Stimulated activated naive CD8-positive, alpha-beta T cell treated with anti-CD3 and anti-CD28 coated beads, Interleukin-15, Interleukin-2, amounts not matched to agents 100 U/mL and 50 U/mL, for 24 hours (primary cell): ENCODE results near the gene ELOVL4.
A peak's percentile ranks its signal among the peaks of the same experiment; 100 is the strongest.

Experiments used
- ATAC-seq: fragments of 150-1000 bp; cut with Tn5 transposase; one replicate; pipeline ENCODE4 v1.10.0; 2021
- DNase-seq: peaks from one replicate; pipeline ENCODE4 v3.0.0; 2021

Gene ELOVL4

DNA sequence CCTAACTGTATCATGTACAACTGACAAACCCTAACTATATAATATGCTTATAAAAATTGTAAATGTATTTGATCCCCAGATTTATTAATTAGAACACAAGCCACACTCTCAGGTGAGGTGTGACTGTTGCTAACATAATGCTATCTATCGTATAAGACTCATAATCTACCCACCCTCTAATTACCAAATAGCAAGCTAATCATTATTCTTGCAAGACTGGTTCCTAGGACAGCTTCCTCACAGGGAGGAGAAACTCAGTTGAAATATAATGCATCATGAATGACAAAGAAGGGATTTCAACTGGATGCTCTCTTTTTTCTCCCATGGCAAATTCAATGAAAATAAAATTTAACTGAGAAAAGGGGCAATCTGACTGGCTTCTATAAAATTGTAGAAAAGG lies 35.4 kb downstream of the ELOVL4 start:
- DNase-seq = no peak
- ATAC-seq = no peak

DNA sequence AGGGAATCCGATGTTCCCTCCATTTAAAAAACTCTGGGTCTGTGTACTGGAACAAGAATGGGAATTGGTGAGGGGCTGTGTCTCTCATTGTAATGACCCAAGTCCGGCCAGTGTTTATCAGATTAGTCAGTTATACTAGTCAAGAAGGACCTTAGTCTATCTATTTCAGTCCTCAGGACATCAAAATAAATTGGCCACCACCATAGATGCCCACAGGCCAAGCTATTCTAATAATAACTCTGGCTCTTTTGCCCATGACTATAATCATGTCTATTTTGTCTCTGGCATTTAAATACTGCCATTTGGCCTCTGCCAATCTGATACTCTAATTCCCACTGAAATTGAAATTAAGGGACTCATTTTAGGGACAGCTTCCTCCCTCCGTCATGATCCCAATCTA lies 37.8 kb downstream of the ELOVL4 start:
- DNase-seq (no peak), ATAC-seq (no peak)

DNA sequence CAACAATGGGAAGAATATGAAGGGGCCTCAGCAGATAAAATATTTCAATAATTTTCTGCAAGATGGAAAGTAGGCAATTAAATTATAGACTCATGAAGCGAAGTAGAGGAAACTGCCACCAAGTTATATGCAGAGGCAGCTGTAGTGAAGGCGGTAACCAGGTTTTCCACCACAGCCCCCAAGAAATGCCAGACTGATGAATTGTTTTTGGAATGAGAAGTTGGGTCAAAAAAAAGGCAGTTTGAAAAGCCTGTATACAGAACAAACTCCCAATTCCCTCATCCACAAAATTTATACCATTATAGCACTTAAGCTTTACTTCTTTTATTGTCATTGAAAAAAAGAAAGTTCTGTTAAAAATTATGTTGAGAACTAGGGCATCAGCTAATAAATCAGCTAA lies 45.3 kb downstream of the ELOVL4 start:
- DNase-seq = no peak
- no peak for ATAC-seq

DNA sequence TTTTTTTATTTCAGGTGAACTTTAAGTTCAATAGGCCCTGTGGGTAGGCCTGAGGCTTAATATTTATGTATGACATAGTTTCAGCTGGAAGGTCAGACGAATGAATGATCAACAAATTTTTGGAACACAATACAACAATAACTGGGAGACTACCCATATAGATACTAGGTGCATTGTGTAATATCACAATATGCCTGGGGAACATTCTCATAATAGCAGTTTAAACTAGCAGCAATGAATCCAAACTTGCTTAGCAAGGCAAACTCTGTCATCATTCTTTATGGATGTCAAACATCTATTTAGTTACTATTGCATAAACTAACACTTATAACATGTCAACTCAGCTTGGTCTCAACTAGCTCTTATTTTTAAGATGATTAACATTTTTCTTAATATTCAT lies 49.3 kb downstream of the ELOVL4 start:
- ATAC-seq (no peak), DNase-seq (no peak)

DNA sequence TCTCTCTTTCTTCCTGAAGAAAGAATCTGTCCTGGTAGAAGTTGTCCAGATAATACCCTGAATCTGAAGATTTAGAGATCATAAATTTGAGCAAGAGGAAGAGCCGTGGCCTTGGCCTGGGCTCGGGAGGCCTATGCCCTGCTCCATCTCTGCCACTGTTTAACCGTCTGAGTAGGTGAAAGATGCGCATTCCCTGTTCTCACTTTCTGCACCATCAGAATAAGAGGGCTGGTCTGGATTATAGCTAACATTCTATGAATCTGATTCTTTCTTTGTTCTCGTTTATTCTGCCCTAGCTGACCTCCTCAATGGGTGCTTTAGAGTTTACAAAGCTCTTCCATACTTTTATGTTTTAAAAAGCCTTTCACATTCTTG lies 51.3 kb downstream of the ELOVL4 start:
- ATAC-seq (no peak), DNase-seq (no peak)

DNA sequence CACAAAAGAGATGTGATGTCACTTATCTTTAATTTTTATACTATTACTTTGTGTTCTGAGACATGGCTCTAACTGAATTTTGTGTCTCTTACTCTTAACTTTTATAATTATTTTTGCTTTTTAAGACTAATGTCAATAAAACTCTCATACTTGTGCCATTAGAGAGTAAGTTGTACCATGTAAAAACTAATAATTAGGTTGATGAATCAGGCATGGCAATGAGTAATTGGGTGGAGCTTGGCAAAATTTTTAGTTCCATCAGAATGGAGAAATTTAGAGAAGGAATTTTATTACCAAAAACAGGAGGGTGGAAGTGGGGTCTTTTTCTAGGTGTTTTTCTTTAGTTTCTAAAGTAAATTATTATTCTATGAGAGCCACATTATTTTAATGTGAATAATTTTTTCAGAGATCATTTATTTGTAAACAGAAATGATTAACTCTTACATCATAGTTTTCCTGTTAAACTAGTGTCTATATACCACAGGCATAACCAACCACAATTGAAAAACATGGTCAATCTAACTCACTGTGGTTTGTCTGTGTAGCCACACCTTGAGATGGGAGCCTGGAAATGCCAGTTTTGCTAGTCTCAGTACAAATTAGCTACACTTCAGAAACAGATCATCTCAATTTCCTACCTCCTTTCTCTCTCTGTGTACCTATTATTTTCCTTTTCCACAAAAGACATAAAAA lies 51.8 kb downstream of the ELOVL4 start:
- ATAC-seq (no peak), DNase-seq (no peak)

DNA sequence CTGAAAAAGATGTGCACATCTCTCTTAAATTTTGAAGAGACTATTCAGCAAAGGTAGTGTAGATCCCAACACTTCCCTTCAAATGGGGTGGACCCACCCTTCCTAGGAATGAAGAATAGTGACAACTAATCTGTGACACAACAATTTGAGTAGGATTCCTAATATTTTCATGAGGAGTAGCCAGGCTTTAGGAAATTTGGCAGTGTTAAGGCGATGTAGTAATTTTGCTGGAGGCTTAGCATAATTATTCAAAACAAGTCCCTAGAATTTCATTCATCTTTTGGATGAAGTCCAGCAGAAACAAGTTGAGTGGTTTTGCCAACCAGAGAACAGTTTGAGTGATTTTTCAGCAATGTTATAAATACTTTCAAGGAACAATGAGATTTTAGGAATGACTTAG lies 52.4 kb downstream of the ELOVL4 start:
- DNase-seq = no peak
- no peak for ATAC-seq

DNA sequence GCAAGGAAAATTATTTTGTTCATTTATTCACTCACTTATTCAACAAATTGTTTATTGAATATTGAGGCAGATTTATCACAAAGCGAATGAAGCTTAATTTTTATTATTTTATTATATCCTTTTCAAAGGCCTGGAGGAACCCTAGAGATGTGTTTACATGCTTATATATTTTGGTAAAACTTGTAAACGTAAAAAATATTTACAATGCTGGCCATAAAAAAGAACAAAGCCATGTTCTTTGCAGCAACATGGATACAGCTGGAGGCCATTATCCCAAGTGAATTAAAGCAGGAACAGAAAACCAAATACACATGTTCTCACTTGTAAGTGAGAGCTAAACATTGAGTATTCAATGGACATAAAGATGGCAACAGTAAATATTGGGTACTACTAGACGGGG lies 58.8 kb downstream of the ELOVL4 start:
- ATAC-seq = no peak

DNA sequence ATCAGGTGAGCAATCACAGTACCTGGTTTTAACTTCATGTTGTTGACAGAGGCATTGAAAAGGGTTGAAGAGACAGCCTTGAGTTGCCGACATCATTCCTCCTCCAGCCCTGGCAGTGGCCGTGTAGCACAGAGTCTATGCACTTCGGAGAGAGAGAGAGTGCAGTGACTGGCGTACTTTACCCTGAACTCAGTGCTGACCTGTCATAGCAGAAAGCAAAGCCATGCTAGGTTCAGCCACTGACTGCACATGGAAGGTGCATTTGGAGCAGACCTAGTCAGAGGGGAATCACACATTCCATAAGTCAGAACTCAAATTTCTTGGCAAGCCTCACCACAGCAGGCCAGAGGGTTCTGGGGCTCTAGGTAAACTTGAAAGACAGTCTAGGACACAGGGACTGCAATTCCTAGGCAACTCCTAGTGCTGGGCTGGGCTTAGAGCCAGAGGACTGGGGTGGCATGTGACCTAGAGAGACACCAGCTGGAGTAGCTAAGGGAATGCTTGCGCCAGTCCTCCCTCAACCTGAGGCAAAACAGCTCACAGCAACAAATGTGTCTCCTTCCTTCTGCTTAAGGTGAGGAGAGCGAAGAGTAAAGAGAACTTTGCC lies 69.1 kb downstream of the ELOVL4 start:
- ATAC-seq (no peak), DNase-seq (no peak)

More for the DNA sequence above, 58.8 kb downstream of the ELOVL4 start:
- no peak for DNase-seq

DNA sequence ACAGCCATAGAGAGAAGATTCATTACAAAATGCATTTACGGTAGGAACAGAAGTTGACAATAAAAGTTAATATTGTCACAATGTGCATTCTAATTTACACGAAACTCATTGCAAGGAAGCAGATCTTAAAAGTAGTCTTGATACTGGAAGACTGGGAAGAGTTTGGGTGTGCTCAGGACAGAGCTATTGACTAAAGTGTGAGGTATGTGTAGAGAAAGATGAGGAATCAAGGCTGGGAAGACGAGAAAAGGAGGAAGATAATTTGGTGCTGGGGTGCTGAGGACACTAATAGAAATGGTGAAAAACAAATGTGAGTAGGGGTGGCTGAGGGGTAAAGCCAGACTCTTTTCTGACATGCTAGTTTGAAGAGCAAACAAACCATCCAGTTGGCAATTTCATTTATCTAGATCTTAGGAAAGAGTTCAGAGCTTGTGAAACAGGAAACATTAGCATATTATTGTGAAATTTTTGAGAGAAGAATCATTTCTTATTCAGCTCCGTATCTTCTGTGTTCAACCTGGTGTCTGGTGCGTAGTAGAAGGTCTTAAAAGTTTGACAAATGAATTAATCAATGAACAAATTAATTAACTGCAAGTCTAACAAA lies 72.7 kb downstream of the ELOVL4 start:
- ATAC-seq (no peak), DNase-seq (no peak)

DNA sequence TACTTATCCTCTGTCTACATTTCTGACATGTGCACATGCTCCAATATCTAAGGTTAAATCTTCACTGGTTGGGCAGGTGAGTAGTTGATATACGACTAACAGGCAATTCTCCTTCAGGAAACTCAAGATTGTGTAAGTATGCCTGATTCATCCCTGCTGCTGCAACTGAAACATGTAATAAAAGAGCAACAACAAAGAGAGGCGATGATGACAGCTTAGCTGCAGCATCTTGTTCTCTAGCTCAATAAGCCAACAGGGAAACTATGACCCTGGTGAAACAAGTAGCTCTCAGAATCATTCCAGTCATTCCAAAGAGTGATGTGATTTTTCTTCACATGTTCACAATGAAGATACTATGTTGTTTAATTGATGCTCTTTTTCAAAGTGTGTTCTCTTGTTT lies 74.4 kb downstream of the ELOVL4 start:
- DNase-seq = no peak
- ATAC-seq = no peak

DNA sequence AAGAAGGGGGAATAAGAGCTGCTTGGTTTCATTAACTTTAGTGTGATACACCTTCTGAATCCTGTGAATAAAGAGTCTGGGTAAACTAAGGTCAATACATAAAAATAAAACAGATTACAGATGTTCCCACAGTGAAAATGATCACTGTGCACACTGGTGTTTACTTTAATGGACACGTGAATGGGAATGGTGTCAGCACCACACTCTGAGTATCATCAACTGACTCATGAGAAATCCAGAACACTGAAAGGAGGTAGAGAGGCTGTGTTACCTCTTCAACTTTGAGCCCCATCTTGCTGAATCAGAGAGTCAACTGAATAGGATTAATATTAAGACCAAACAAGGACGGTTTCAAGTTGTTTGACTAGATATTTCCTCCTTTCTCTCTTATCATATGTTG lies 75.0 kb downstream of the ELOVL4 start:
- DNase-seq (no peak), ATAC-seq (no peak)

DNA sequence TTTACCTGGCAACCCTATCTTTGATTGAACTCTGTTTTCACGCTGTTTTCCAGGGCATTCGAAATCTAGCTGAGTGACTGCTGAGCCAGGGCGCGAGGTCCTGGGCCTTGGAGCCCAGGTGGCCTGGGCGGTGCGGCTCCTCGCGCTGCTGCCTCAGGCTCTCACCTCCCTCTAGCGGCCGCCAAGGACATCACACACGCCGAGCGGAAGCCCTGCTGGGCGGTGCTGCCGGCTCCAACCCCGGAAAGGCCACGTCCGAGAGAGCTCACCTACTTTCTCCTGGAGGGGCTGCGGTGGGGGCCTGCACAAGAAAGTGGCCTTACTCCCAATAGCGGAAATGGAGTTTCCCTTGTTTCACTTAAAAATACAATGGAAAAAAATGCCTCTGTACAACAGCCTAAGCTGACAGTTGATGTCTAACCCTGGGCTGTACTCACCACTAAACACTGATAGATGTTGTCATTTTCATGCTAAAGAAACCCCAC lies 77.7 kb downstream of the ELOVL4 start:
- ATAC-seq (peak; percentile 100), DNase-seq (peak; percentile 85)

DNA sequence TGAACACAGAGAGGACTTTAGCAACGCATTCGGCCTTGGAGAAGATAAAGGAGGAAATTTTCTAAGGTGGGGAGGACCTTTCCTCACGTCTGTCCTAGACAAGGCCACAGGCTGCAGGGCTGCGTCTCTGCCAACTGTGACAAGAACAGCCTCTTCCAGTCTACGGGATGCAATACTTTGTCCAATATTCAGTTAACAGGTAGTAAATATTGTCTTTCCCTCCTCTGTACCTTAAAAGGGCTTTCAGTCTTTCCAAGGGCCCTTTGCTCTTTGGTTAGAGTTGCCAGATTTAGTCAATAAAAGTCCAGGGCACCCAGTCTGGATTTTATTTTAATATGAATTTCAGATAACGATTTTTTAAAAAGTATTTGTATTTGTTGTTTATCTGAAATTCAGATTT lies 78.2 kb downstream of the ELOVL4 start:
- ATAC-seq (no peak), DNase-seq (no peak)

DNA sequence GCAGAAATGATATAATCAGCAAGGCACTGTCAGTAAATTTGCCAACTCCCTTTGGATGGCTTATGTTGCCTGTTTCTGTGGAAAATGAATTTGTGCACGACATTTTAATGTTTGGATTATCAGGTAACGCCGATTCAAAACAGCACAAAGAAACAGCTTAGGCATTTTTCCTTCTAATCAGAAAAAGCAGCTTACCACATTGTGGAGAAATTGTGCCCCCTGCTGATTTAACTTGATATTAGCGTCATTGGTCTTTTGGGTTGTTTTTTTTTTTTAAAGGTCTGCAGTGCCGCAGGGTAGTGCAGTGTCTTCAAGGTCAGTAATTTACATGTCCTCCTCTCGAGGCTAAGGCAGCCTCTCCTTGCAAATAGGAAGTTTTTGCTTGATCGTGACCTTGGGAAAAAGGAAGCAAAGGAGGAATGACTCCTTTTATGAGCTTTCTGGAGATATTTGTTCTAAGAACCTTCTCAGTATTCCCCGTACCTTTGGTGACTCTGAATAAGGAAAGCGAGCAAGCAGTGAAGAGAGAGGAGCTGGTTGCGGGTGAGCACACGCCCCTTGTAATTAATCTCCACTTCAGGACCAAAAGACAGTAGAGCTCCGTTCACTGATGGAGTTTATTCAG lies 79.1 kb downstream of the ELOVL4 start:
- ATAC-seq = no peak

More for the DNA sequence above, 79.1 kb downstream of the ELOVL4 start:
- peak; percentile 22 for DNase-seq
